C4-2B (cell line): ENCODE results near the gene ZMAT5.

Source experiments
- H3K27ac ChIP-seq: fragments of 450-650 bp; 2 replicates; pipeline ENCODE4 v1.5.1; 2017
- ZFX ChIP-seq: fragments of 450-650 bp; IDR thresholded peaks from 2 replicates; pipeline ENCODE4 v1.6.1; 2017
- TF ChIP-seq, protein P1 (sequence below): fragments of 450-650 bp; conservative IDR thresholded peaks from 2 replicates; pipeline ENCODE4 v1.5.1; 2017; ENCODE audit warnings: mild to moderate bottlenecking

Gene ZMAT5

DNA sequence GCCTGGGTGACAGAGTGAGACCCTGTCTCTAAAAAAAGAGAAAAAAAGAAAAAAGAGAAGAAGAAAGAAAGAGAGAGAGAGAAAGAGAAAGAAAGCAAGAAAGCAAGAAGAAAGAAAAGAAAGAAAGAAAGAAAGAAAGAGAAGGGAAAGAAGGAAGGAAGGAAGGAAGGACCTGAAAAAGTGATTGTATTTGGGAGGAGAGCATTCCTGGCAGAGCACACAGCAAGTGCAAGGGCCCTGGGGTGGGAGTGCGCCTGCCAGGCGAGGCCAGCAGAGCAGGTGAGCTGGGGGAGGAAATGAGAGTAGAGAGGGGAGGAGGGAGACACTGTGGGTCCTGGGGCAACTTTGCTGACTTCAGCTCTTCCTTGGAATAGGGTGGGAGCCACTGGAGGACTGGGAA lies 54.7 kb downstream of the ZMAT5 start:
- no peak overlapping the region for H3K27ac ChIP-seq
- TF ChIP-seq, protein P1, sequence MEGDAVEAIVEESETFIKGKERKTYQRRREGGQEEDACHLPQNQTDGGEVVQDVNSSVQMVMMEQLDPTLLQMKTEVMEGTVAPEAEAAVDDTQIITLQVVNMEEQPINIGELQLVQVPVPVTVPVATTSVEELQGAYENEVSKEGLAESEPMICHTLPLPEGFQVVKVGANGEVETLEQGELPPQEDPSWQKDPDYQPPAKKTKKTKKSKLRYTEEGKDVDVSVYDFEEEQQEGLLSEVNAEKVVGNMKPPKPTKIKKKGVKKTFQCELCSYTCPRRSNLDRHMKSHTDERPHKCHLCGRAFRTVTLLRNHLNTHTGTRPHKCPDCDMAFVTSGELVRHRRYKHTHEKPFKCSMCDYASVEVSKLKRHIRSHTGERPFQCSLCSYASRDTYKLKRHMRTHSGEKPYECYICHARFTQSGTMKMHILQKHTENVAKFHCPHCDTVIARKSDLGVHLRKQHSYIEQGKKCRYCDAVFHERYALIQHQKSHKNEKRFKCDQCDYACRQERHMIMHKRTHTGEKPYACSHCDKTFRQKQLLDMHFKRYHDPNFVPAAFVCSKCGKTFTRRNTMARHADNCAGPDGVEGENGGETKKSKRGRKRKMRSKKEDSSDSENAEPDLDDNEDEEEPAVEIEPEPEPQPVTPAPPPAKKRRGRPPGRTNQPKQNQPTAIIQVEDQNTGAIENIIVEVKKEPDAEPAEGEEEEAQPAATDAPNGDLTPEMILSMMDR: no peak
- TF ChIP-seq ZFX: no peak

DNA sequence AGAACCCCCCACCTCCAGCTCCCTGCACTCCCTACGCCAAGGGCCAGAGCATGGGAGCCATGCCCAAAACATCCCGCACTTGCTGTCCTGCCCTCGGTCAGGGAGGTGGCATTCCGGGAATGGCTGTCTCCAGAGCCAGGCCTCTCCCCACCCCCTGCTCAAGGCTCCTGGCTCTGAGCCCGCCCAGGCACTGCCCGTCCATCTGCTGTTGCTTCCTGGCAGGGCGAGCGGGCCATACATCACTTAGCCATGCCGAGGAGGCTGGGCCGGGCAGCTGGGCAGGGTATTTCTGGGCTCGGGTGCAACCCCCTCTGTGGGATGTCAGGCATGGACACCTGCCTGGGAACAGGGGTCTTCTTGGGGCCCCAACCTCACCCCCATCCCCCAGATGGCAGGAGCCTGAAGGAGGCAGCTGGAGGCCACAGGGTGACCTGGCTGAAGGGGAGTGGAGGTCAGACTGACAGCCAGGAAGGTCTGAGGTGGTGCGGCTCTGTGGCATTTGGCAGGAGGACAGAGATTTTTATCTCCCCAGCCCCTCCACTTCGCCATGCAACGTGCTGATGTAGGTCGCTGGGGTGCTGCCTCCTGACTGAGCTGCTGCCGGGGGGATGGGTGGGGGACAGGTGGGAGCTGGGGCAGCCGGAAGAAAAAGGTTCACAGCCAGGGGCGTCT lies 55.7 kb downstream of the ZMAT5 start:
- no peak overlapping the region for H3K27ac ChIP-seq
- no peak for TF ChIP-seq ZFX
- TF ChIP-seq, protein P1: no peak

DNA sequence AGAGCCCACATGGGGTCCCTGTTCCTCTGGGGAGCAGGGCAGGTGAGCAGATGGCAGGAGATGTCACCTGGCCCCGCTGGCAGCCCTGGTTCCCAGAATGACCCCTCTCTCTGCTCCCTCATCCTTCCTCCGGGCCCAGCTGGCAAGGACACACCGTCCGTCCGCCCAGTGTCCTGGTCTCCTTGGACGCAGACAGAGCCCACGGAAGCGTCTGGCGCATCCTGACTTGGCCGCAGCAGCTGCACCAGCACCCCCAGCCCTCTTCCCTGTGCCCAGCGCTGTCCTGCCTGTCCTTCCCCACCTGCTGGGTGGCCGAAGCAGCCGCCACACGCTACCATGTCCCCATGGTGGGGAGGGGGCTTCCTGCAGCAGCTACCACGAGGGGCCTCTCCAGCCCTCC lies 56.6 kb downstream of the ZMAT5 start:
- TF ChIP-seq ZFX: no peak
- TF ChIP-seq, protein P1: no peak
- no peak overlapping the region for H3K27ac ChIP-seq

DNA sequence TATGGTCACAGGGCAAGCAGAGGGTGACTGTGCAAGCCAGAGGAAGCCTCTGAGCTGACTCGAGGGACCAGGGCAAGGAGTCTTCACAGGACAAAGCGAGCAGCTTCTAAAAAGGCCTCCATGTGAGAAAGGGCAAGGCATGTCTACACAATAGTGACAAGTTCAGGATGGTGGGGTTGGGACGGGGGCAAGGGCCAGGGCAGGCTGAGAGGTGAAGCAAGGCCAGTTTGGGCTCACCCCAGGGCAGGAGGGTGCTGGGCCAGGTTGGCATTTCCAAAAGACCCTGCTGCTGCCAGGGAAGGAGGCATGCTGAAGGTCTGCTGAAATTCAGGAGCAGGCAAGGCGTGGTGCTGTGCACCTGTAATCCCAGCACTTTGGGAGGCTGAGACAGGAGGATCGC lies 59.3 kb downstream of the ZMAT5 start:
- no peak for TF ChIP-seq ZFX
- TF ChIP-seq, protein P1: no peak
- no peak overlapping the region for H3K27ac ChIP-seq

DNA sequence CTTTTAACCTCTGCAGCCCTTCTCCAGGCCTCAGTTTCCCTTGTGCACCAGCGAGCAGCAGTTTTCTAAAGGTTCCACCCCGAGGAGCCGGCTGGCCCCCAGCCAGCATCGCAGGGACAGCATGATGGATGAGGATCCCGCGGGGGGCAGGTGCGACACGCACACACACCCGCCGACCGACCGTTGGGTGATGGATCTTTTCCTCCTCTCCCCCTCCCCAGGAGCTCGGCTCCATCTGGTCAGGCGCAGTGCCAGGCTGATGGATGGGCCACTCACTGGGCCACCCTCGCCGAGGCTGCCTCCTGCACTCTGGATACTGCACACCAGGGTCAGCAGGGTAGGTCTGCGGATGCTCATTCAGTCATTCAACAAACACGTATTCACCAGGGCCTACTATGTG lies 59.8 kb downstream of the ZMAT5 start:
- TF ChIP-seq, protein P1: no peak
- no peak for TF ChIP-seq ZFX
- H3K27ac ChIP-seq: no peak overlapping the region

DNA sequence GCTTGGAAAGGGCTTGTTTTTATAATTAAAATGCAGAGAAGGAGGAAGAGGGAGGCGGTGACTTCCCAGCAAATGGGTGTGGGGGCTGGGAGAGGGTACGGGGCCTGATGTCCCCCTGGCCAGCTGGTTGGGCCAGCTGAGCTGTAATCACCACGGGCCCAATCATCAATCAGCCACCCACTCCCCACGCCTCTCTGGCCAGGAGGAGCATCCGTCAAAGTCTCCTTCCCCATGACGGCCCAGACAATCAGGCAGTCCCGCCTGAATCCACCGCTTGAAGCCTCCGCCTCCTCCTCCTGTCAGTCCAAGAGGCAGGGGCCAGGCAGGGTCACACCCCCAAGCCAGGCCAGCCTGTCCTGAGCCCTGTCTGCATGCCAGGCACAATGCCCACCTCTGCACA lies 60.3 kb downstream of the ZMAT5 start:
- TF ChIP-seq ZFX: no peak
- TF ChIP-seq, protein P1: no peak
- no peak overlapping the region for H3K27ac ChIP-seq

DNA sequence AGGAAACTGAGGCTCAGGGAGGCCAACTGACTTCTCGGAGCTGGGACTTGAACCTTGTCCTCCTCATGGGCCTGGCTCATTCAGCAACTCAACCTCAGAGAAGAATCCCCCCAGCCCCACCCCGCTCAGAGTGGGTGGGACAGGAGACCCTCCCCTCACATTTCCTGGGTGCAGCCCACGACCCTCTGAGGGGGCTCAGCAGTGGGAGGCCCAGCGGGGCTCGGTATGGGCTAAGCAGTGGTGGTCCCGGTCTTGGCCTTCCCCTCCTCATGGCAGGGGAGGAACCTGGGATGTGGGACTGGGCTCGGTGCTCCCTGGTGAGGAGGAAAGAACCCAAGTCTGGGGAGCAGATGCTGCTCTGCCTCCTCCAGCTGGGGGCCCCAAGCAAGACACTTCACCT lies 61.2 kb downstream of the ZMAT5 start:
- H3K27ac ChIP-seq: no peak overlapping the region
- TF ChIP-seq ZFX: no peak

DNA sequence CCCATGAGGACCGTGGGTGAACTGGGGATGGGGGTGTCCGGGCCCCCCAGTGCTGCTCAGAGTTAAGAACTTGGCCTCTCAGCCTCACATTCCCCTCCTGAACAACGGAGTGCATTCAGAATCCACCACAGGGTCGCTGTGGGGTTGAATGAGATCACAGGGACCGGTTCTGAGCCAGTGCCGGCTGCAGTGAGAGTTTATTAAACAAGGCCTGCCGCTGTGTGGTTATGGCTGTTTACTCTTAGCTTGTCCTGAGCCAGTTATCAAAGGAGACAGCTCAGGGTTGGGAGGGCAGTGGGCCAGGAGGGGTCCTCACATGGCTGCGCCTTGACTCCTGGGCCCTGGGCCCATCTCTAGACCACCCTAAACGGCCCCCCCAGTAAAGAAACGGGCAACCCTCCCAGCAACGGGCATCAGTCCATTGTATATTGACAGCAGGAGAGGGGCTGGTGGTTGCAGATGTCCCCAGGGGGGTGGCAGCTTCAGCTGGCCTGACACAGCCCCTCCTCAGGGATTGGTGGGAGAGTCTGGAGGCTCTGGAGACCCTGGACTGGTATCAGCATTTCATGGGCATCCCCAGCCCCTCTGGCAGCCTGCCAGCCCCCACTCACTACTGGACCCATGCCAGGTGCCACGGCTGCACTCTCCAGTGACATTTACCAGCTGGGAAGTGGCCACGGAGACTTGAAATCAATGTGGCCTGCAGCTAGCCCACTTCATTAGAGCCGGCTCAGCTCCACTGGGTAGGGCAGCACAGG lies 62.1 kb downstream of the ZMAT5 start:
- TF ChIP-seq, protein P1: no peak
- TF ChIP-seq ZFX: no peak
- H3K27ac ChIP-seq: no peak overlapping the region
